ENCODE measurements around the gene CEACAM5. TPM values are rescaled to one million over a fixed set of nuclear protein-coding genes. Genes with fewer than 3 reads are reported as not detected.

Gene CEACAM5
- total RNA-seq, 4 donors from 2014 or later = 86.4 to 374 (median 293) TPM

- Histone ChIP-seq H3K9me3 (no peaks in the 10 kb centered on the region), H3K27ac (no peak overlapping the region), H3K27me3 (peaks cover 0 to 77% (median 0%) of the 10 kb centered on the region in 4 donors), H3K4me3 (no peak overlapping the region), H3K4me1 (no peaks in the 10 kb centered on the region), H3K36me3 (no peaks in the 10 kb centered on the region)
- no peak for TF ChIP-seq POLR2A (IDR thresholded peaks at IDR 0.05)
- no peak for TF ChIP-seq CTCF (IDR thresholded peaks at IDR 0.05)
- intact Hi-C loops (cut with DNase I) = no loop called here
- 29 to 46% methylated on average over 2 to 4 of the region's 6 CpGs for WGBS, 2 donors
- no peak for DNase-seq
These were observed 26.0 kb upstream of the CEACAM5 start for GRCh38 chr19:41682437-41682836.

- Histone ChIP-seq H3K9me3 (peaks cover 0 to 8% (median 0%) of the 10 kb centered on the region in 3 donors), H3K27me3 (peaks cover 0 to 87% (median 0%) of the 10 kb centered on the region in 4 donors), H3K4me3 (peak overlapping the region in 1 of 4 donors; percentile 2), H3K27ac (no peak overlapping the region), H3K4me1 (no peaks in the 10 kb centered on the region), H3K36me3 (no peaks in the 10 kb centered on the region)
- no peak for DNase-seq
- 72 to 85% methylated on average over 2 to 3 of the region's 3 CpGs for WGBS, 2 donors
- TF ChIP-seq POLR2A (IDR thresholded peaks at IDR 0.05) = no peak
- intact Hi-C loops (cut with DNase I) = no loop called here
These were observed 21.0 kb upstream of the CEACAM5 start for GRCh38 chr19:41687419-41687818.

- Histone ChIP-seq H3K36me3 (no peaks in the 10 kb centered on the region), H3K4me1 (no peaks in the 10 kb centered on the region), H3K4me3 (peak within 1 kb of the TSS in 1 of 4 donors; percentile 2), H3K9me3 (peaks cover 0 to 8% (median 0%) of the 10 kb centered on the region in 3 donors), H3K27me3 (peaks cover 0 to 84% (median 0%) of the 10 kb centered on the region in 4 donors), H3K27ac (no peak within 1 kb of the TSS)
- WGBS, 2 donors = 50 to 73% methylated on average over 1 of the region's 1 CpG
- TF ChIP-seq CTCF (IDR thresholded peaks at IDR 0.05) (no peak), POLR2A (IDR thresholded peaks at IDR 0.05) (no peak)
- intact Hi-C loops (cut with DNase I) = no loop called here
- DNase-seq = no peak
These were observed 20.3 kb upstream of the CEACAM5 start, which contains the start of gene CEACAM7 for GRCh38 chr19:41688098-41688497. Gene CEACAM7, minus strand, starts transcription at chr19:41688270. Its CDS starts 105 bp downstream, at chr19:41688165.

- peaks cover 0 to 80% (median 0%) of the 10 kb centered on the region in 4 donors for H3K27me3 ChIP-seq
- intact Hi-C loops (cut with DNase I) = no loop called here
- H3K27ac ChIP-seq = no peak overlapping the region
- H3K4me3 ChIP-seq = no peak overlapping the region
- DNase-seq = no peak
- no peaks in the 10 kb centered on the region for H3K36me3 ChIP-seq
- TF ChIP-seq CTCF (IDR thresholded peaks at IDR 0.05) (no peak), POLR2A (IDR thresholded peaks at IDR 0.05) (no peak)
- peaks cover 0 to 8% (median under 1%) of the 10 kb centered on the region in 3 donors for H3K9me3 ChIP-seq
- 53 to 68% methylated on average over 3 of the region's 4 CpGs for WGBS, 2 donors
- no peaks in the 10 kb centered on the region for H3K4me1 ChIP-seq
These were observed 19.7 kb upstream of the CEACAM5 start for GRCh38 chr19:41688687-41689086.

GRCh38 chr19:41689993-41690800, 18.2 kb upstream of the CEACAM5 start:
- Histone ChIP-seq H3K27ac (no peak overlapping the region), H3K36me3 (no peaks in the 10 kb centered on the region), H3K9me3 (peaks cover 0 to 8% (median 5%) of the 10 kb centered on the region in 3 donors), H3K27me3 (peaks cover 0 to 81% (median 0%) of the 10 kb centered on the region in 4 donors), H3K4me1 (no peaks in the 10 kb centered on the region), H3K4me3 (no peak overlapping the region)
- WGBS, 2 donors = 43% methylated on average over 2 of the region's 4 CpGs; no CpG with 5 or more reads in 1 of the 2 donors
- intact Hi-C loops (cut with DNase I) = no loop called here
- TF ChIP-seq CTCF (IDR thresholded peaks at IDR 0.05) (peak in 1 of 6 experiments; percentile 19), POLR2A (IDR thresholded peaks at IDR 0.05) (no peak)
- DNase-seq = no peak

Data from esophagus squamous epithelium (tissue), 5 donors.